Pulmonary artery endothelial cell (primary cell): Measurements from ENCODE around the gene PRR20E. TPM values are rescaled to one million over a fixed set of nuclear protein-coding genes. Genes with fewer than 3 reads are reported as not detected.
"Not testable (repeated sequence)": the region's sequence is repeated elsewhere in the genome, so short reads cannot be mapped to it uniquely, and the experiment has no call there.

ENCODE experiments used
- DNase-seq: peaks from one replicate; pipeline ENCODE4 v3.0.0-alpha.2; 2011; ENCODE audit warnings: low read depth, low spot score
- total RNA-seq: library from RNA; depleted of rRNA; stranded (reverse); fragments of >200 nt; gene quantifications from 2 replicates; pipeline ENCODE4 v1.2.3, GENCODE V29; 2014

The PRR20E gene
- total RNA-seq: not detected in 2 replicates

- DNase-seq: not testable (repeated sequence)
Observed at GRCh38 chr13:57166897-57167296, at the start of gene PRR20E. Gene PRR20E (plus strand): TSS chr13:57167197. CDS start chr13:57167584, 387 bp downstream.

DNA sequence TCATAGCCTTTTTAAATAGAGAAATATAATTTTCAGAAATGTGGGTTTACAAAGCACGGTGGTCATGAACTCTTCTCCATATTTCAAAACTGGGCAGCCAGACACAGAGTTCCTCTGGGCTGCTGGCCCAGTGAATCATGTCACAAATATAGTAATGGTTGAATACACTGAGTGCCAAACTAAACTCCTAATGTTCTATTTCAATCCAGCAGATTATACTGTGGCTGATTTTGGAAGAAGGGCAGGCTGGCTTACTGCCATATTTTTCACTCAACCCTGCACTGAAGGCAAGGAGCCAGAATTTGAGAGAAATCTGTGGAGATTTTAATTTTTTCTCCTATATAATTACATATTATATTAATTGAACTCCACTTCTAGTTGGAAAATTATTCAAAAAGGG is 43.3 kb upstream of the PRR20E start:
- DNase-seq: no peak

DNA sequence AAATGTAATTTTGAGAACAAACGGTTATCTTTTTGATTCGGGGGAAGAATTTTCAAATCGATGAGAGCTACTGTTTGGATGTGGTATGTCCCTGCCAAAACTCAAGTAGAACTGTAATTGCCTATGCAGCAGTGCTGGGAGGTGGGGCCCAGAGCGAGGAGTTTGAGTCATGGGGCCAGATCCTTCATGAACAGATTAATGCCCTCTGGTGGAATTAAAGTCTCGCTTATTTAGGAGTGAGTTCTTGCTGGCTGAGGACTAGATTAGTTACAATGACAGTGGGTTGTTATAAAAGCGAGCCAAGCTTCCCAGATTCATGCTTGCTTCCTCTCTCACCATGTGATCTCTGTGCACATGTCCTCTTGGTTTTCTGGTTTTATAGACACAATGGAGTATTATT is 38.1 kb upstream of the PRR20E start:
- DNase-seq: no peak

GRCh38 chr13:57136093-57136492 is 30.9 kb upstream of the PRR20E start:
- DNase-seq: no peak

- no peak for DNase-seq
Observed at GRCh38 chr13:57137585-57137984, 29.4 kb upstream of the PRR20E start.

- no peak for DNase-seq
Observed at GRCh38 chr13:57138988-57139387, 28.0 kb upstream of the PRR20E start.

- DNase-seq: not testable (repeated sequence)
Observed at GRCh38 chr13:57139781-57140180, 27.2 kb upstream of the PRR20E start.

DNA sequence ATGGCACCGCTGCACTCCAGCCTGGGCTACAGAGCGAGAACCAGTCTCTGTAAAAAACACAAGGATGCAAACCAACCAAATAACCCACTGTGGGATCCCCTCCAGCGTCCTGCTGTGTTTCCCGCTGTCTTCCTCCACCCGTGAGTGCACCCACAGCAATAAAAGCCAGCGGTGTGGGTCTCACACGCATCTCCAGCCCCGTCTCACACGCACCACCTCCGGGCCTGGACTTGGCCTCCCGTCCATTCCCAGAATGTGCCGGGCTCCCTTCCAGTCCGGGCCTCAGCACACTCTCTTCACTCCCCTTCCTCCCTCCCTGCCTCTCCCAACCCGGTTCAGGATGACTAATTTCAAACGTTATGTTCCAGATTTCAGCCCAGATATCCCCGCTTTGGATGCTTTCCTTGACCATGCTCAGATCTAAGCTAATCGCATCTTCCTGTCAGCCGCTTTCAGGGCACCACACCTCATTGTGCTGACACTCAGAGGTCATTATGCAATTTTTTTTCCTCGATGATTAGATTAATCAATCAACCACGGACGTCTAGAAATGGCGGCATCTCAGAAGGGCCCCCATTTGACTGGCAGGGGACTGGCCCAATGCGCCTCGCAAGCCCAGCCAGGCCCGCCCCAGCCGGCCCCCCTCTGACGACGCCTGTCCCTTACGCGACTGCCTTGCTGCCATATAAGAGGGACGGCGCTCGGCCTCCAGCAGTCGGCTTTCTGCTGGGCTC is 26.6 kb upstream of the PRR20E start, which contains the start of gene PRR20A:
PRR20A (plus strand) TSS at position 684 of the 734 bp plus-strand sequence. CDS start 387 bp downstream, outside the sequence.
- DNase-seq: not testable (repeated sequence)

GRCh38 chr13:57147188-57147587 is 19.8 kb upstream of the PRR20E start, which contains the start of gene PRR20B:
Gene PRR20B (plus strand): TSS chr13:57147488. CDS start chr13:57147875, 387 bp downstream.
- not testable (repeated sequence) for DNase-seq

DNA sequence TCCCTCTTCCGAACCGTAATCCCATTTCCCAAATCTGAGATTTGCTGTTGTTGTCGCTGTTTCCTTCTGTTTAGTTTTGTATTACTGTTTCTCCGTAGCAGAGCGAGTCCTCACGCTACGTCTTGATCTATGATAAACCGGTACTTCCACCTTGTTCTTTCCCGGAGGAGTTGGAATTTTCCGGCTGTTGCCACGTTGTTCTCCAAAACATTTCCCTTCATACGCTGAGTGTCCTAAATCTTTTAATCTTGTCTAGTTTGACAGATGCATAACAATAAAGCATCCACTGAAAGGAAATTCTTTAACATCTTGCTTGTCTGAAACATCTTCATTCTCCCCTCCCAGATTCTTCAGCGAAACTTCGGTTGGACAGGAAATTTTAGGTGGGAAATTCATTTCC is 18.9 kb upstream of the PRR20E start:
- DNase-seq: not testable (repeated sequence)

- DNase-seq: not testable (repeated sequence)
Observed at GRCh38 chr13:57153761-57154160, 13.2 kb upstream of the PRR20E start, which contains the start of gene PRR20C. Gene PRR20C (plus strand): TSS chr13:57154061. CDS start chr13:57154448, 387 bp downstream.

DNA sequence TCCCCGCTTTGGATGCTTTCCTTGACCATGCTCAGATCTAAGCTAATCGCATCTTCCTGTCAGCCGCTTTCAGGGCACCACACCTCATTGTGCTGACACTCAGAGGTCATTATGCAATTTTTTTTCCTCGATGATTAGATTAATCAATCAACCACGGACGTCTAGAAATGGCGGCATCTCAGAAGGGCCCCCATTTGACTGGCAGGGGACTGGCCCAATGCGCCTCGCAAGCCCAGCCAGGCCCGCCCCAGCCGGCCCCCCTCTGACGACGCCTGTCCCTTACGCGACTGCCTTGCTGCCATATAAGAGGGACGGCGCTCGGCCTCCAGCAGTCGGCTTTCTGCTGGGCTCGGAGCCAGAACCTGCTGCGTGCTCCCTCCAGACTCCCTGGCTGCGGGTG is 6.7 kb upstream of the PRR20E start, which contains the start of gene PRR20D:
PRR20D (plus strand) TSS at position 301 of the 400 bp plus-strand sequence. CDS start 387 bp downstream, outside the sequence.
- DNase-seq: not testable (repeated sequence)

DNA sequence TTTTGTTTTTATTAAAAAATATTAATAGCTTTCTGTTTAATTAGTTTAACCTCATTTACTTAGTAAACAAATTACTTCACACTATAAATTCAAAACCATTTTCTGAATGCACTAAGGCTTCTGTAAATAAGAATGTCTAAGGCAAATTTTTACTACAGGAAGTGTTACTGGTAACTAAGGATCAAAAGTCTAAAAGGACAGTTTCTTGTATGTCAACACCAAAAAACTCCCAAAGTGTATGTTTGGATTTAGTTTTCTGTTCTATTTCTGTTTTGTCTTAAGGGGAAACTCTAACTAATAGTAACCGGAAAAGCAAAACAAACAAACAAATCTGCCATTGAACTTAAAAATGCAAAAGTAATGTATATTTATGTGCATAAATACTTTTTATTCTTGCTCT is 24.7 kb downstream of the PRR20E start:
- DNase-seq: no peak

DNA sequence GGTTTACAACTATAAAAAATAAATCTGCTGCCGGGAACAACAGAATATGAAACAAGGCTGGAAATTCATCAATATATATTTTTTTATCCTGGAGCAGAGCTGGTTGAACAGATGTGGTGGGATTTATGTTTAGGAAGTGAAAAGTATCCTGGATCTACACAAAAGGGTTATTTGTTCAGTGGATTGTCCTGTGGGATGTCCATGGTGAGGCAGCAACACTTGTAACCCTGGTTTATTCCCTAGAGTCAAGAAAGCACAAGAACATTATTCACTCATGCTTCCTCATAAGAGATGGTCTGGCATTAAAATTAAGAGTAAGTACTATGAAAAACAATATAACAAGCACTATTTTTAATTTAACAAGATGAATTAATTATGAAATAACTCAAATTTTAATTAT is 46.0 kb downstream of the PRR20E start:
- DNase-seq: no peak

Other genes starting within 250 kb of the PRR20E start
- not detected in 2 replicates for gene PRR20A, start 26.3 kb upstream of the PRR20E start, total RNA-seq
- gene PRR20B, start 19.7 kb upstream of the PRR20E start, total RNA-seq: not detected in 2 replicates
- not detected in 2 replicates for gene PRR20C, start 13.1 kb upstream of the PRR20E start, total RNA-seq
- gene PRR20D, start 6.6 kb upstream of the PRR20E start, total RNA-seq: not detected in 2 replicates